D341Med (cell line): ENCODE results near the gene FGD5.
"Not testable (repeated sequence)": the region's sequence is repeated elsewhere in the genome, so short reads cannot be mapped to it uniquely, and the experiment has no call there.

Experiments
- DNase-seq: peaks from one replicate; pipeline ENCODE4 v3.0.0; 2012; ENCODE audit warnings: low spot score

Gene FGD5

GRCh38 chr3:14806641-14807263, 12.0 kb upstream of the FGD5 start:
- no peak for DNase-seq

DNA sequence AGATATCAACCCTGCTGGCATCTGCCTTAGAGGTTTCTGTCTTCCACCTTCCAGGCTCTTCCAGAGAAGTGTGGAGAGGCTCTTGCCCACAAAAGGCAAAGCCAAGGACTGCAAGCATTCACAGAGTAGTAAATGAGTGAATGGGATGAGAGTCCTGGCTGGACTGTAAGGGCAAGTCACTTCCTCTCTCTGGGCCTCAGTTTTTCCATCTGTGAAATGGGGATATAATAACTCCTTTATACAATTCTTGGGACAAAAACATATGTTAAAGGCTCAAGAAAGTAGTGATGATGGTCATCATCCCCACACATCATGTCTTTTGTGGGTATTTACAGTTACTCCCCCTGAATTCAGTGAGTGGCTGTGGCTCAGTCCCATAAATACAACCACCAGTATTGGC, 10.7 kb upstream of the FGD5 start:
- no peak for DNase-seq

GRCh38 chr3:14808502-14809266, 10.1 kb upstream of the FGD5 start:
- no peak for DNase-seq

GRCh38 chr3:14809611-14810010, 9.2 kb upstream of the FGD5 start:
- not testable (repeated sequence) for DNase-seq

- peak; percentile 73 for DNase-seq
Measured at GRCh38 chr3:14810070-14810791, 8.5 kb upstream of the FGD5 start.

- DNase-seq: no peak
Measured at GRCh38 chr3:14810801-14811661, 7.7 kb upstream of the FGD5 start.

DNA sequence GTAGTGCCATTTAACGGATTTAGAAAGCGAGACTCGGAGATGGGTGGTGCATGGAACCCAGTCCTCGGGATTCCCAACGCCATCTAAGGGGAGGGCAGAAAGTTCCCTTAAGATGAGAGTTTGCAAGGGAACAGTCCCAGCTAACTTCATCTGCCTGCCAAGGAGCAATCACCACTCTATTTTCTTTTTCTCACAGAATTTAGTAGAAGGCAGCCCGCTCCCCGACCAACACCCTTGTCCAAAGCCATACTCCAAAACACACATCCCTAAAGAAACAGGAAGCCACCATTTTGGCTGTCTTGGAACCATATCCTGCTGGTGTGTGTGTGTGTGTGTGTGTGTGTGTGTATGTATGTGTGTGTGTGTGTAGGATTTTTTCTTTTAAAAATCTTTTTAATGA, 7.1 kb upstream of the FGD5 start:
- no peak for DNase-seq

- no peak for DNase-seq
Measured at GRCh38 chr3:14812196-14812790, 6.5 kb upstream of the FGD5 start.

DNA sequence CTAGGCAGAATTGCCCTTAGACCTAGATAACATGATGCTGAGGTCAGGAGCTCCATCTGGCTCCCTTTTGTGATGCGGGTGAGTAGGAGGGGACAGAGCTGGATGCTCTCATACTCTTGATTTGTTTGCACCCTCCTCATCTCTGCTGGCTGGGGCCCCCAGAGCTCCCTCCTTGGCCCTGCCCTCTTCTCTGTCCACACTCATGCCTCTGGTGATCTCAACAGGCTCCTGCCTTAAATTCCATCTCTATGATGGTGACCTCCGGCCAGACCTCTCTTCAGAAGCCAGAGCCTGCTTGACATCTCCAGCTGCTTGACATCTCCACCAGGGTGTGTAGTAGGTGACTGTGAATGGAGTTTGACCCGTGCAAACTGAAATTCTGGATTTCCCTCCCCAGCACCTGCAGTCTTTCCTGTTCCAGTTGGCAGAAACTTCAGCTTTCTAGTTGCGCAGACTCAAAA, 4.3 kb upstream of the FGD5 start:
- no peak for DNase-seq

GRCh38 chr3:14816359-14816758, 2.4 kb upstream of the FGD5 start:
- DNase-seq: no peak

GRCh38 chr3:14819671-14820070, 909 bp downstream of the FGD5 start:
- DNase-seq: no peak

DNA sequence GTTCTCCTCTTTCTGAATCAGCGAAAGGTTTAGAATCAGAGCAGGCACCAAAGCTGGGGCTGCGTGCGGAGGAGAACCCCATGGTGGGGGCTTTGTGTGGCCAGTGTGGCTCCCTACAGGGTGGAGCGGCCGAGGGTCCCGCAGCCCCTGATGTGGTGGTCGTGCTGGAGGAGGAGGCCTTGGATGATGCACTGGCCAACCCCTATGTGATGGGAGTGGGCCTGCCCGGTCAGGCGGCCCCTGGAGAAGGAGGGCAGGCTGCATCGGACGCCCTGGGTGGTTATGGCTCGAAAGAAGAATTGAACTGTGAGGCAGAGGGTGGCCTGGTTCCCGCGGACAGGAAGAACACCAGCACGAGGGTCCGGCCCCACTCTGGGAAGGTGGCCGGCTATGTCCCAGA, 1.4 kb downstream of the FGD5 start:
- DNase-seq: no peak

- DNase-seq: no peak
Measured at GRCh38 chr3:14821151-14821550, 2.4 kb downstream of the FGD5 start.

GRCh38 chr3:14822134-14822533, 3.4 kb downstream of the FGD5 start:
- no peak for DNase-seq

GRCh38 chr3:14822670-14823390, 4.1 kb downstream of the FGD5 start:
- no peak for DNase-seq

GRCh38 chr3:14823393-14823792, 4.6 kb downstream of the FGD5 start:
- no peak for DNase-seq

GRCh38 chr3:14823910-14824629, 5.3 kb downstream of the FGD5 start:
- DNase-seq: no peak

DNA sequence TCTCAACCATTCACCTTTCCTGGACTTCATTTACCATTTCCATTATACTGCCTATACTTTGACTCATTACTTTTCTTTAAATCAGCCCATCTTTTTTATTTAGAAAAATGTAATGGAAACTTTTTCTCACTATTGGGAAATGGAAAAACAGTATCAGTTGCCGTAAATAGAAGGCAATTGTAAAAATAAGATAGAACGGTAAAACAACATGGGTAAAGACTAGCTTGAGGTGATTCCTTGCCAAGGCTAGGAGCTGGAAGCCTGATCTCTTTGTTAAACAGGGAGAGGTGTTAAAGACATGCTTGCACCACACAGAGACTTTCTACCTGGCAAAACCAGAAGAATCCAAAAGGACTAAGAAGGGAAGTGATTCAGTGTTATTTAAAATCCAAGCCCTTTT, 5.9 kb downstream of the FGD5 start:
- DNase-seq: no peak

- DNase-seq: no peak
Measured at GRCh38 chr3:14826069-14826468, 7.3 kb downstream of the FGD5 start.

DNA sequence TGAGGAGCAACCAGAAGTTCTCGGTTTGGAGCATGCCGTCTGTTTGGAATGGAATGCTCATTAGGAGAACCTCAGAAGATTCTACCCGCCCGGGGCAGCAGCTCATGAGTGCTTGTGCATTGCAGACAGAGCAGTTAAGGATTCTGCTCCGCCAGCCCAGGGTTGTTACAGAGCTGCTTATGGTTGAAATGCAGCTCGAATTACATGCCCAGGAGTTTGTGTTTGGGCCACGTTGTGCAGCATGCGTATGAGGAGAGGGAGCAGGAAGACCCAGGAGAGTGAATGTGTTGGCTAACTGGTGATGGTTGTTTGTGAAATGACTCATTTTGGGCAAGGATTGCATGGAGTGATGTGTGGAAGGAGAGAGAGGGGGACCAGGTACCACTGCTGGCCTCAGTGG, 9.0 kb downstream of the FGD5 start:
- DNase-seq: no peak
